ENCODE measurements around the gene PRSS57.
"Not testable (repeated sequence)": the region's sequence is repeated elsewhere in the genome, so short reads cannot be mapped to it uniquely, and the experiment has no call there.

PRSS57 gene

DNA sequence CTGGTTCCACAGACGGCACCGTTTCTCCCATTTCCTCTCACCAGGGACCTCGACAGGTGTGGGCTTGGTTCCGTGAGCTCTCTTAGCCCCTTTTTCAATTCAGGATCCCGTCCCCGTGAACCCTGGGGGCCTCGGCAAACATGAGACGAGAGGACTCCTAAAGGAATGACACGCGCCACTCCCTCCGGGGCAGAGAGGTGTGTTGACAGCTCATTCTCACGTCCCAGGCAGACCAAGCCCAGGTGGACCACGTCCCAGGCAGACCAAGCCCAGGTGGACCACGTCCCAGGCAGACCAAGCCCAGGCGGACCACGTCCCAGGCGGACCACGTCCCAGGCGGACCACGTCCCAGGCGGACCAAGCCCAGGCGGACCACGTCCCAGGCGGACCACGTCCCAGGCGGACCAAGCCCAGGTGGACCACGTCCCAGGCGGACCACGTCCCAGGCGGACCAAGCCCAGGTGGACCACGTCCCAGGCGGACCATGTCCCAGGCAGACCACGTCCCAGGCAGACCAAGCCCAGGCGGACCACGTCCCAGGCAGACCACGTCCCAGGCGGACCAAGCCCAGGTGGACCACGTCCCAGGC lies 28.2 kb downstream of the PRSS57 start:
- DNase-seq: not testable (repeated sequence)

- peak; percentile 86 for DNase-seq
Observed at GRCh38 chr19:664913-665443, 30.3 kb downstream of the PRSS57 start.

DNA sequence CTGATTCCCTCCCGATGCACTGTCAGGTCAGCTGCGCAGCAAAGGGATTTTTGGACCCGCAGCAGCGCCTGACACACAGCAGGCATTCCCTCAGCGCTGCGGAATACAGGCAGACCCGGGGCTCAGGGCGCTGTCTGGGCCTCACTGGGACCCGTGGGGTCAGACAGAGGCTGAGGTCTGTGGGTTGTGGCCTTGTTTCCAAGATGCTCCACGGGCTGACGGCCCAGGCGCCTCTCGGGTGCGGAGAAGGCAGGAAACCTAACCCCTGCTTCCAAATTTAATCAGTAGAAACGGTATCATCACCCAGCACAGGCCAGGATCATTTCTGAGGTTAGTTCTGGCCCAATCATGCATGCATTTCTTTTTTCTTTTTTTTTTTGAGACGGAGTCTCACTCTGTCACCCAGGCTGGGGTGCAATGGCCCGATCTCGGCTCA lies 31.6 kb downstream of the PRSS57 start:
- no peak for DNase-seq

- peak; percentile 92 for DNase-seq
Observed at GRCh38 chr19:662962-663681, 32.1 kb downstream of the PRSS57 start, which contains the start of gene RNF126. TSS of gene RNF126 (minus strand) at chr19:663214. CDS start at chr19:663121, 93 bp downstream.

- DNase-seq: peak; percentile 78
Observed at GRCh38 chr19:662207-662961, 32.9 kb downstream of the PRSS57 start.

DNA sequence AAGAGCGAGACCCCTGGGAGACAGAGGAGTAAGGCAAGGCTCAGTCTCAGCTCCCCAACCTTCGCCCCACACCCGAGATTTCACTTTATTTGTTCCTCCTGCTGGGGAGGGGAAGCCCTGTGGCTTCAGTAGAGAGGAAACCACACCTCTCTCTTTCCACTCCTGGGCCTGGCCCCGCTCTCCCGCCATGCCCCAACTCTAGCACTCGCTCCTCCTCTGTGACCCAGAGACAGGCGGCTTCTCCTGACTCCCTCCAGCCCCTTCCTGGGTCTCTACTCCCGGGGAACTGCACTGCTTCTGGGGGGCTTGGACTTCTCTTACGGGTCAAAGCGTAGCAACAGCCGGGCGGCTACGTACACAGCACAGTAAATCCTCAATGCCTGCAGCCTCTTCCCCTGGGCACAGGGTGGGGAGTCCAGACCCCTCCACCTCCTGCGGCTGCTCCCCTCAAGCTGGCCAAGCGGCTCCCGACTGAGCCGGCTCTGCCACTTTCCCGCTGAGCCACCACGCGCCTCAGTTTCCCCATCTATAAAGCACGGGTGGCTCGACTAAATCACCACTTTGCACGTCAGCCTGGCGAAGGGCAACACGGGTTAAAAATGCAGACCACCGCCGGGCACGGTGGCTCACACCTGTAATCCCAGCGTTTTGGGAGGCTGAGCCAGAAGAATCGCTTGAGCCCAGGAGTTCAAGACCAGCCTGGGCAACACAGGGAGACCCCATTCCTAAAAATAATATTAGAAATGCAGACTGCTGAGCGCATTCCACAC lies 33.6 kb downstream of the PRSS57 start:
- DNase-seq: peak; percentile 68

- DNase-seq: no peak
Observed at GRCh38 chr19:660793-661426, 34.3 kb downstream of the PRSS57 start.

GRCh38 chr19:658916-659839 lies 36.1 kb downstream of the PRSS57 start:
- peak; percentile 44 for DNase-seq

DNA sequence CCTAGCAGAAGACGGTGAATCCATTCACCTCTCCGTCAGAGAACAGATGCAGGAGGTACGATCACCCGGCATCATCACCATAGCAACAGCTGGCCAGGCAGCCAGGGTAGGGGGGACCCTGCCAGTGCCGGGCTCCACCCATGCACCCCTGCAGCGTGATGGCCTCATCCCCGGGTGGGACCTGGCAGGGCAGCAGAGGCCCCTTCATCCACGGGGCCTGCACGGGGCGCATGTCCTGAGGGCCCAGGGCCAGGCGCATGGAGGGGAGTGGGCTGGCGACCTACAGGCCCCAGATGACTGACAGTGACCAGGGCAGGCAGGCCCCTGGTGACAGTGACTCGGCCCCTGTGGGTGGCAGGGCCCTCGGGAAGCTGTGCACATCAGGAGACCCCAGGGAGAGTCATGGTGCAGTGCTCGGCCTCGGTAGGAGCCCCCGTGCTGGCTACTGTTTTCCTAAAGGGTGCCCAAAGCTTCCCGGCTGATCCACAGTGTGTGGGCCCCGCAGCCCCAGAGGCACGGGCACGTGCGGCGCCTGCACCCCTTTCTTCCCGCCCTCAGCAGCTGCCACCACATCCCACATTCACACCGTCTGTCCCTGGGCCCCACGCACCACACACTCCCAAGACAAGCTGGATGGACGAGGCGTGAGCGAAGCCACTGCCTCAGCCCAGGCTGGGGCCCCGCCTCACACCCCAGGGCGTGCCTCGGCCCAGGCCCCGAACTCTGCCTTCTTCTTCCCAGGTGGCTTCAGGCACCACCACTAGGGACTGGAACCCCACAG lies 37.0 kb downstream of the PRSS57 start:
- DNase-seq: no peak

GRCh38 chr19:657611-658010 lies 37.6 kb downstream of the PRSS57 start:
- no peak for DNase-seq

GRCh38 chr19:656751-657559 lies 38.3 kb downstream of the PRSS57 start:
- DNase-seq: no peak

GRCh38 chr19:655691-656090 lies 39.6 kb downstream of the PRSS57 start:
- no peak for DNase-seq

GRCh38 chr19:653425-653824 lies 41.8 kb downstream of the PRSS57 start:
- no peak for DNase-seq

DNA sequence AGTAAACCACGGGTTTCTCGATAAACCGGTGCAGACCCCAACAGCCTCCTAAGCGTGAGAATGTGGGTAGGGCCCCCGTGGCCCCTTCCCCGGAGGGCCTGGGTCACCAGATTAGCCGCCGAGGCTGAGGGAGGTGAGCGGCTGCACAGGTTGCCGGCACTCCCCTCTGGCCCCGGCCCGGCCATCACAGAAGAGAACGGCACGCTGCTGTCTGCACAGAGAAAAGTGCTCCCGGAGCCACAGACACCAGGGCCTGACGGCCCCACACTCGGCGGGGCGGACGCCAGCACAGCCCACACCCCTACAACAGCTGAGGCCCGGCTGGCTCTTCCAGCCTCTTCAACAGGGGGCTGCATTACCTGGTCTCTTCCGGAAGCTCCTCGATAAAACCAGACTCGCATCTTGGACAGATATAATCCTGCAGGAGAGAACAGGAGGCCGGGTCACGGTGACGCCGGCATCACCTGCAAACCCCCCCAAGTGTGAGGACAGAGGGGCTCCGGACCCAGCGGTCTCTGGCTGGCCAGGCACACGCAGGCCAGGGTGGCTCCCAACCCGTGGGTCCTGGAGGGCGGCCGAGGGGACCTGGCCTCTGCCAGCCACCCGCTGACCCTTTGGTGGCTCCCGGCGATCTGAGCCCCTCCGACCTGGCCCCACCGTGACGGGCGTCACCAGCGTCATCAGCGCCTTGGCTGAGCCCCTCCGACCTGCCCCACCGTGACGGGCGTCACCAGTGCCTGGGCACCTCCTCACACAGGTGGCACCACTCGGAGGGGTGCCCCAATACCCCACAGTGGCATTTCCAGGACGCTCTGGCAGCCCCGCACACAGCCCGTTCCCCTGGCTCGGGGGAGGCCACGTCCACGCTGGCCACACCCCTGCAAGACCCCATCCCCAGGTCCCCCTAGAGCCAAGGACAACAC lies 42.5 kb downstream of the PRSS57 start:
- no peak for DNase-seq

DNA sequence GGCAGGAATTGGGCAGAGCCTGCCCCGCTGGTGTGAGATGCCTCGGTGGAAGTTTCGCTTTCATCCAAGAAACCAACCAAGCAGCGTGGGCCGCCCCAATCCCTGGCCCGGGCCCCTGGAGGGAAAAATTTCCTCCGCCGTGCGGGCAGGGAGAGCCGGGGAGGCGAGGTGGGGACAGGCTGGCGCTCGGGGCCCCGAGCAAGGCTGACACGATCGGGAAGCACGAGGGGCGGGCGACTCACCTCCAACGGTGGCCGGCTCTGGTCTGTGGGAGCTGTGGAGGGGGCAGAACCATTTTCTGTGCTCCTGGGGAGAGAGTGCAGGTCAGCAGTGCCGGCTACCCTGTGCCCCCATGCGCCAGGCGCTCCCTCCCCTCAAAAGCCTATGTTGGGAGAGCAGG lies 43.3 kb downstream of the PRSS57 start:
- no peak for DNase-seq

- no peak for DNase-seq
Observed at GRCh38 chr19:651114-651818, 44.0 kb downstream of the PRSS57 start.

GRCh38 chr19:650121-650520 lies 45.1 kb downstream of the PRSS57 start:
- DNase-seq: no peak

All from stimulated activated CD4-positive, alpha-beta T cell treated with anti-CD3 and anti-CD28 coated beads, Interleukin-4, amount 100 ng/mL, for 24 hours (primary cell).